NCI-H1105 (cell line): Measurements from ENCODE around the gene ROBO1.

Experiments used
- DNase-seq: peaks from one replicate; lab custom pipeline; 2025; lab: John Stamatoyannopoulos, UW

ROBO1 gene

DNA sequence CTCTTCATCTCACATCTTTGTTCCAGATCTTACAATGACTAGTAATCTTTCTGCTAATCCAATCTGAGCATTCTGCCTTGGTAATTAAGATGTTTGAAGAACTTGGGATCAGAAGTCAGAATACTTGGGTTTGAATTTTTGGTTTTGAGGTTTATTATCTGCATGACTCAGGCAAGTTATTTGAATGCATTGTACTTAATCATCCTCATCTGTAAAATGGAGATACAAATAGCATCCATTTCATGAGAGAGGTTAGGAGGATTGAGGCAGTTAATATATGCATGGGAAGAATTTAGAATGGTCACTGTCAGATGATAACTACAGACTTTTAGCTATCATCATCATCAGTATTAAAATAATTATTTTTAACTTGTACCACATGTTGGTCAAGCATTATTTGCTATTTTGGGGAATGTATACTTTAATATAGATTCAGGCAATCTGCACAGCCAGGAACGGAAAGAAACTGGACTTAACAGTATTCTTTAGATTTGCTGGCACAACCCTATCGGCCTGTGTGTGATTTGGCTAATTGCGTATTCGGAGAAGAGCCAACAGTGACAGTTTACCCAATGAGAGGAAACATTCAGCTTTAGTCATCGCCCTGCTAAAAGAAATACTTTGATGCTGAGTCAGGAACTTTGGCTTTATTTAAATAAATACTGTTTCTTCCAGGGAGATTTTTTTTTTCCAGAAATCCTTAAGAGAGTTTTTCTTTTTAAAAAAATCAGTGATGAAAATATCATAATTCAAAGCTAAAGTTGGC lies 600.0 kb downstream of the ROBO1 start:
- DNase-seq = no peak

DNA sequence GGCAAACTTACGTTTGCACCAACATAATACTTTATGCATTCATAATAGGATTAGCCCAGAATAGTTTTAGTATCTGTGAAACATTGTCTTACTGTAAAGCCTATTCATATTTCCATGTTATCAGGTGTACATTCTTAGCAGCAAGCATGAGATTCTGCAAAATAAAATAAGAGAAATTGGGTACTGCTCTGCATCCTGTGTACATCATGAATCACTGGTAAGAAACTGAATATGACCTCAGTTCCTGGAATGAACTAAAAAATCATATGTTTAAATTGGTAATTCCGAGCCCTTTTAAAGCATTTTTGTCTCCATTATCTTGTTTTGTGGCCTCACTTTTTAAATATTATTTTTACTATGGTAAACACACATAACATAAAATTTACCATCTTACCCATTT lies 605.1 kb downstream of the ROBO1 start:
- DNase-seq = no peak

DNA sequence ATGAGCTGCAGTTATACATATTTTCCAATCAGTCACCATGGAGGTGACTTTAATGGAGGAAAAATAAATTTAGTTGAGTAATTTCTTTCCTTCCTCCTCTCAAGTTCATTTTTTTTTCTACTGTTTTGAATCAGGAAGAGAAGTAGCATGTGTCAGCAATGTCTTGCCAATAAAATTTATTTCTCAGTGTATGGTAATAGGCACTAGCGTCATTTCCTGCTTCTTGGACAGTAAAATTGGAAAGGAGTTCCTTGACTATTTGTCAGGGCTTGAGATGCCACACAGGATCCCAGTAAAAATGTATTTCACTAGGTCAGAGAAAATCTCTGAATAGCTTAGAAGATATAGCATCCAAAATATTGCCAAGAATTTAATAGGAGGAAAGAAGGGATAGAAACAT lies 605.9 kb downstream of the ROBO1 start:
- DNase-seq = no peak

DNA sequence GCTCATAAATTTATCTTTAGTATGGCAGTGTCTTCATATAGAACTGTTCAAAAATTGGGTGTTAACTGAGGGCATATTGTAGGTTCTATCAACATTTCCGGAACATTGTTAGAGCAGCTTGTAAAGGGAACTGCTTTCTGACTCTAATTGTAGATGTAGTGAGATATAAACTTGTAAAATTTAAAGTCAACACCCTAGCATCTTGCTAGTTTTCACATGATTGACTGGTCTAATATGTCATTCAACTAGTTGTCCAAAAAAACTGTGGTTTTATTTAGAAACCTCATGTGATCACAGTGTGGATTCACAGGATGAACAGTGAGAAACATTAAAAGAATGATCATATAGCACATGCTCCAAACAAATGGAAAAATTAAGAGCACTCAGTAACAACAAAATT lies 607.4 kb downstream of the ROBO1 start:
- DNase-seq = no peak

DNA sequence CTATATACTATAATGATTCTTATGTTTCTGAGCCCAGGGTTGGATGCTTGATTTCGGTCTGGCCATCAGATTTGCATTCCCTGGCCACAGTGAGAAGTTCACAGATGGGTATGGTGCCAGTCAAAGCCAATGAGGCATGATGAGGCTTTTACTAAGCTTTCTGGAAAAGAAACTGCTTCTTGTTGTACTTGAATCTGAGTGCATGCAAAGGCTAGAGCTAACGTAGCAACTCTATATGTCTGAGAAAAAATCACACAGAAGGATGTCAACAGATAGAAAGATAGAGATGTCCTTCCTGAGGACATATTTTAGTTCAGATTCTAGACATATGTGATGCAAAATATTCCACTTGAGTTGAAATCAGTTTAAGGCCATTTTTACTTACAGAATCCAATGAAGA lies 608.1 kb downstream of the ROBO1 start:
- no peak for DNase-seq

DNA sequence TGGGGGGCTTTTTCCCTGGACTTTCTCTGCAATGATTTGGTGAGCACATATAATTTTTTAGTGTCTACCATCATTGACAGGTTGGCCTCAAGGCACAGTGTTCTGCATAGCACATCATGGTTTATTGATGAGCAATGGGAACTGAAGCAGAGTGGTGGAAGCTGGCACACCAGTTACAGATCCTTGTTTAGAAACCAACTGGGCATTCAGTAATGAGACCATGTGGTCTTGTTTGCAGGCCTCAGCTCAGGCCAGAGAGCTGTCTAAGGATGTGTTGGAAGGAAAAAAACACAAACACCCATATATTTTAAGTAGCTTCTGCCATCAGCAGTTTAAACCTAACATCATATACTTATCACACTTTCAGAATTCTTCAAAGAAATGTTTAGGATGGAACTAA lies 610.6 kb downstream of the ROBO1 start:
- no peak for DNase-seq

DNA sequence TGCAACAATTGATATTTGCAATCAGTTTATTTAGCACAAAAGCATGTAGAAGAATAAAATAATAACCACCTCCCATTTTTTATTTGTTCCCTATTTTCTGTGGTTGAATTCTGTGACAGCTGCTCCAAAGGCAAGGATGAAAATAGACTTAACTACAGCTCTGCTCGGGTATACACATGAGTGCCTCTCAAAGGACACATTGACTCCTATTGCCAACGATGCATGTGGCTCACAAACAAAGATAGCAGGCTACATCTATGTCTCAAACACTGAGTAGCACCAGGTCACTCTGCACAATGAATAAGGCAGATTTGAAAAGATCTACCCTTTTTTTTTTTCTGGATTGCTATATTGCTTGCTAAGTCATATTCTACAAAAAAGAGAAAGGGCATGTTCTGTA lies 612.9 kb downstream of the ROBO1 start:
- DNase-seq = no peak

DNA sequence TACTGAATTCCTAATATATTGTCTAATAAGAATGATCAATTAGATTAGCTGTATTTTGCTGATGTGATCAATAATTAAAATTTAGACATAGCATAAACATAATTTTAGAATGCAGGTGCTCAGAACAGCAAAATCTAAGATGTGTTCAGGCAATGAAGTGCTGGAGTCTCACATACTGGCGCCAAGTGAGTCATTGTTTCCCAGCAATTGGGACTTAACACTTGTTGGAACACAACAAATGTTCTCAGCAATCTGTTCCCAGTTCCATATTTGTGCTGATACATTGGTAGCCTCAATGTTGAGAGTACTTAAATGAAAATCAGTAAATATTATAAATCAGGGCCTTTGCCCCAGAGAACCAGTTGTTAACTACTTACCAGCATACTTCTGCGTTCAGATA lies 619.0 kb downstream of the ROBO1 start:
- no peak for DNase-seq

DNA sequence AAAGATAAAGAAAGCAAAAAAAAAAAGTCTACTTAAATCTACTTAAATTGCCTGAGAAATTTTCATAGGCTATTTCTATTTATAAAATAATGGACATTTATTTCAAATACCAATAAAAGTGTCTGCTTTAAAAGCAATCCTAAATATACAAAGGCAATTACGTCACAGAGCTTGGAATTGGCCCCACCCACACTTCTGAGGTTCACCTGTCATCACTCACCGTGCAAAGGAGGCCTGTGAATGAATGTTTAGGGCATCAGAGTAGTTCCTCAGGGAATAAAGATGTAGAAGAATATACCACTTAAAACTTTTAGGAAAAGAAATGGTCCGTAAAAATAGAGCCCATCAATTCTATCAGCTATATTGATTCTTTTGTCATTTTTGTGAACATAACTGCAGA lies 621.8 kb downstream of the ROBO1 start:
- DNase-seq = no peak

DNA sequence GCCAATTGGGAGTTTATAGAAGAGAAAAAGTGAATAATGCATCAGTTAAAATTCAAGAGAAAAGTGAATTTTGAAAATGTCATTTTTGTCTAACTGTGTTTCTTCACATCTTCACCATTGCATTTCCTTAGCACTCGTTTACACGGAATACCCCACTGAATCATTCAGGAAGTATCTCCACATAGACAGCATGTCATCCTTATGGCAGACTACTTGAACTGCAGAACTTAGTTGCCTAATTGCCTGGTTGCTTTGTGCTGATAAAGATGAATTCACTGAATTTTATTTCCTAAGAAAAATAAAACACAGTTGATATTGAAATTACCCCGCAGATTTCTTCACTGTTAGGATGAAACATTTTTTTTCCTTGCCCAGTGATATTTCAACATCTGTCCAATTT lies 627.1 kb downstream of the ROBO1 start:
- DNase-seq = no peak

DNA sequence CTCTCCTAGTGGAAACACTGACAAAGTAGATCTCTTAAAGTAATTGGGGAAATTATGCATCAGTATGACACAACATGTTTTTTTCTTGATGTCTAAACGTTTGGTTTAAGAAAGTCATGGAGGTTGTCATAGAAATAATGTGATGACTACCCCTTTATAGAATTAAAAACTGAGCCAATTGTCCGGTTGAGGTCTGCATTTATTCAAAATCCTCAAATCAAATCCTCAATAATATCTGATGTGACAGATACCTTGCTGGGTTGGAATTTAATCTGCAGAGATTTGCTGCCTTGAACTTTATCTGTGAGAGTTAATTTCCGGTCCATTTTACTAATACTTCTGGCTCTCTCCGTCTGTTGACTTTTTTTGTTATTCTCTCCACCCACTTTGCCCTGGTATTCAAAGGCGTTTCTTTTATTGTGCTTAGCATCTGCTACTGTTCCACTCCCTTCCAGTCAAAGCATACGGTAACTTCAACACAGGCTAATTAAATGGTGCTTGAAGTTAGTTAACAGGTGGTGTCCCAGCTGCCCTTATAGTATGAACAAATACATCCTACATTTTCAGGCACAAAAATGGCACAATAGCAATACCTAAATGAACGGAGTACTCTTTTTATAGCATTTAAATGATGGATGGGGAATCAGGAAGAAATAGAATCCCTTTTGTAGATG lies 628.3 kb downstream of the ROBO1 start:
- DNase-seq = peak; percentile 18

DNA sequence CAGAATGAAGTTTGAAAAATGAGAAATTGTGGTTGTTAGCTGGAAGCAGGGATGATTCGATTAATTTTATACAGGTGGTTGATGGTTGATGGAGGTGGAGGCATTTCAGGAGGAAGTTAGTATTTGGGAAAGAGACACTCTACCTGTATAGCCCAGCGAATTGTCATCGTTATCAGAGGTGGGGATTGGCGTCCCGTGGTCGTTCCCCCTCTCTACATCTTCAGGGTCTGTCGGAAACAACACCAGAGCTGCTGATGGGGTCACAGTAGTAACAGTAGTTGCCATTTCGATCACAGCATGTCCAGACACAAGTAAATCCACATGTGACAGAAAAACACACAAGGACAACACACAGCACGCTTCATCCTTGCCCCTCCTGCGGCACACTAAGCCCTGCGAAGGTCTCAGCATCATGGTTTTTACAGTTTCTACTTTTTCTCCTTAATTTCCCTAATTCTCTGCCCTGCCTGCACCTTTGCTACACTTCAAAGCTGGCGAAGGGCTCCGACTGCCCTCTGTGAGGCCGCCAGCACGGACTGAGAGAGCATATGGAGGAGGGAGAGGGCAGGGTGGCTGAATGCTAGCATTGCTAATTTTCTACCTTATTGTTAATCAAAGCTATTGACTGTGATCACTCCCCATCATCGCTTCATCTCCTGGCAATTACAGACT lies 642.3 kb downstream of the ROBO1 start:
- DNase-seq = no peak

DNA sequence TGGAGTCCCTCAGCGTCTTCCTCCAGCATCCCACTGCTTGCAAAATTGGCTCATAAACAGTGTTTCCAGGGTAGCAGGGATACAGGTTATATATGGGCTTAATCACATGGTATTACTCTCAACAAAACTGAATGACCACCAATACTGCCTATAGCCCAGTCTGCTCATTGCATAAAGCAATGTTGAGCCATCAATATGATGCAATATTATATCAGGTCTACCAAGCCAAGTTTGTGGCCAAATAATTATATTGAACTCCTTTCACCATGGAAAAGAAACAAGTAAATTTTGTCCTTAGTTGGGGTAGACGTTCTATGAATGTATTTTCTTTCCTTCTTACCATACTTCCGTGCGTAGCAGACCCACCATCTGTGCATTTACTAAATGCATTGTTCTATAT lies 652.3 kb downstream of the ROBO1 start:
- no peak for DNase-seq

DNA sequence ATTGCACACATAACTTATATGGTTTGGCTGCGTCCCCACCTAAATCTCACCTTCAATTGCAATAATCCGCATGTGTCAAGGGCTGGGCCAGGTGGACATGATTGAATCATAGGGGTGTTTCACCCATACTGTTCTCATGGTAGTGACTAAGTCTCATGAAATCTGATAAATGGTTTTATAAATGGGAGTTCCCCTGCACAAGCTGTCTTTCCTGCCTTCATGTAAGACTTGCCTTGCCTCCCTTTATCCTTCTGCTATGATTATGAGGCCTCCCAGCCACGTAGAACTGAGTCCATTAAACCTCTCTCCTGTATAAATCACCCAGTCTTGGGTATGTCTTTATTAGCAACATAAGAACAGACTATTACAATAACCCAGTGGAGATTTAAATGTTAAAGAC lies 653.9 kb downstream of the ROBO1 start:
- DNase-seq = no peak

DNA sequence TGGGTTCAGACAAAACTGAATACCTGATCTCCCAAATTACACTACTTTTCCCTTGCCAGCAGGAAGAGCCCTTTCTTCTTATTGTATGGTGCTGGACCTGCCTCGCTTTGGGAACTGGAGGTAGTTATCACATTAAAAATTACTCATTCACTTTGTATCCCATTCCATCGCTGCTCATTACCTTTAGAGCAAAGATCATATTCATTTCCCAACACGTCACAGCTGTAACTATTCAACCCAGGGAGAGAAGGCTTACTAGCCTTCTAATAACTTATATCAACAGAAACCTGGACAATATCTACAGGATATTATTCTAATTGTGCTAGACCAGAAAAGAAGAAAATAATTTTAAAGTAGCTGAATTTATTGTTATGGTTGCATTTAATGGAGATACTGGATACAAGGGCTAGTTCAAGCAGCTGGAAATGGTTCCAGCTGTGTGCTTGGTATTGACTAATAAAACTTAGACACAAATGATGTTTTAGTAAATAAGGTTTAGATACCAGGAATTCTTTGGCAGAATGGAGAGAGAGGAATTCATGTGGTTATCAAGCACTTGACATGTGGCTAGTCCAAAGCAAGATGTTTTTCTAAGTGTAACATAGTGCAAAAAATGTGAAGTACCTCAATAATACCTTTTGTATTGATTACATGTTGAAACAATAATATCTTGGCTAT lies 656.3 kb downstream of the ROBO1 start:
- DNase-seq = no peak

DNA sequence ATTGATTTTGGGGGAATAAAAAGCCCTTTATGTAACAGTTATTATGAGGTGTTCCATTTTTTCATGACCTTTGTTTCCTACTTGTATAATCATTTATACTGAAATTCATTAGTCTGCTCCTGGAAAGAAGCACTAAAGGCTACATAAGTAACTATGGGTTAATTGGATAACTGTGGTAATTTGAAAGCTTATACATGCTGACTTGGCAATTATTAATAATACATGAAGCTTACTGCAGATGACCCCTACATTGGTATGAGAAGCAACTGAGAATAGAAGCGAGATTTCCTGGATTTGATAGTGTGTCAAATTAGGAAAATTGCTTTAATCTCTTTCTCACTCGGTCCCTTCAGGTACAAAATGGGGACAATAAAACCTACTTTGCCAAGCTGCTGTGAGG lies 658.0 kb downstream of the ROBO1 start:
- no peak for DNase-seq

DNA sequence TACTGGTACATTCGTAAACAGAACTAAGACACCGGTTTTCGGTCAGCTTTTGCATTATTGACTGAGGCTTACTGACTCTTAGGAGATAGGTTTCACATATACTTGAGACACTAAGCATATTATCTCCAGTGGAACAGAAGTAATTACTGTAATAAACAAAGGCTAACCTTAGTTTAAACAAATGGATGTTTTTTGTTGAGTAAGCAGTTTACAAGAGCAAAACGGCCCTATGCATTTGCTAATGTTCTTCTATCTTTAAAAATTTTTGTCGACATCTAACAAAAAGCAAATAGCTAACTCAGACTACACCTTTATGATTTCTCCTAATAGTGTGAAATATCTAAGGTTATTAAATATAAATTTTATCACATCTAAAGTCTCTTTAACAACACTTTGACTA lies 664.5 kb downstream of the ROBO1 start:
- DNase-seq = no peak

DNA sequence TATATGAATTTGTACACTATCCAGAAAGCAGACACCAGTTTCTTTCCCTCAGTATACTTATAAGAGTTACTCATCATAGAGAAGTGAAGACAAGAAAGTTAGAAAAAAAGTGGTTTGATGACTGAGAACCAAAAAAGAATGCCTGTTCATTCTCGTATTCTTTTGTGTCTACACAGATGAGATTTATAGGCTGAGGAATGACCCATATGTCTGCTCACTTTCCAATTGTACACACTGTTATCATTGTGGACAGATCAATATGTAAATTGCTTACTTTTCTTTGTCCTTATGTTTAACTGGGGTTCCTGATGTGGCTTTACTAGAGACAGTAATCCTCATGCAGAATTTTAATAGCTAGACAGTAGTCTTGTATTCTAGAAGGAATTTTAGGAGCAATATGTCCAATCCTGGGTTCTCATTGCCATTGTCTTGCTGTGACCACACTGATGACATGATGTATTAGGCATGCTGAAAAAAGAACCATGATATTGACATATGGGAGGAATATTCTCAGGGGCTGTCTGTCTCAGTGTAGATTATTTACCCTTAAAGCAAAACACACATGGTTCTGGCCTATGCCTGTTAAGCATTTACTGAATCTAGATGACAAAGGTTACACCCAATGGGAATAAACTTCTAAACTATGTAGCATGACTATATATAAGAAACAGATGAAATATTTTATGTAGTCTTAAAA lies 669.7 kb downstream of the ROBO1 start:
- DNase-seq = no peak

DNA sequence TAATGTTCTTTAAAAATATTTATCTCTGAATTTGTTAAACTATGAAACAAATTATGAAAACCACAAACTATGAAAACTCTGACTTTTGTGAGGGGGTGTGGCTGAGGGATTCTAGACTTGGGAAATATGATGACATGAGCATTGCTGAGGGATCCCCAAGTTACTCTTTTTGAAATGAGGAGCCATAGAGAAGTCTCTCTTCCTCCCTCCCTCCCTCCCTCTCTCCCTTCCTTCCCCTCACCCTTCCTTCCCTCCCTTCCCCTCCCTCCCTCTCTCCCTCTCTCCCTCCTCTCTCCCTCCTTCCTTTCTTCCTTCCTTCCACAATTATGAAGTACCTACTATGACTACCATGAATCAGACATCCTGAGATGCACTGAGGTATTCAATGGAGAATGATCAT lies 673.1 kb downstream of the ROBO1 start:
- DNase-seq = no peak

DNA sequence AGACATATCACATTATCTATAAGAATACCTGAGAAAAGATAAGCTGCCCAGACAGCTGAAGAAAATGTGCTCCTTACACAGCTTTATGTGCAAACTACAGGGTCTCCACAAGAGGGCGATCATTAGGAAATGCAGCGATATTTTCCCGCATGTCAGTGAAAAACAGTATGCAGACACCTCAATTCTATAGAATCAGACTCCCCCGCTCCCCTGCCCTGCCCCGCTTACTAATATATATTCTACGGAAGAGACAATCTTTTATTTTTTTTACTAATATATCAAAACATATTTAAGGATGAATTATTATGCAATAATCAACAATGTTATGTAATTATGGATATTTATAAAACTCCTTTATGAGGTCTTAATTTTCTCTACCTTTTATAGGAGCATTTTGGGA lies 681.3 kb downstream of the ROBO1 start:
- DNase-seq = peak; percentile 13

DNA sequence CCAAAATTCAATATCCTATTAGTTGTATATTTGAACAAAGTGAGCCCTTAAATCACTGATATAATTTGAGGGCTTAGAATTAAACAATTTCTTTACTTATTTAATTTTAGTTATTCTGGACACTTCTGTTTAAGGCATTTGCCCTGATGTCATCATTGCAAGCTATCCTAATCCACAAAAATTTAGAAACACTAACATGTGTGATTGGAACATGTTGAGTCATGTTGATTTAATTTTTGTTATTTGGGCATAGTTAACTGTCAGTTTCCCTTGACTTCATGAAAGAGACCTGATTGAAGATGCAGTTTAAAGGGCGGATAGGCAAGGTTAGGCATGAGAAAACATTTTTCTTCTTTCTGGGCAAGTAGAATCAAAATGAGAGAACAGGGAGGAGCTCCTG lies 682.6 kb downstream of the ROBO1 start:
- no peak for DNase-seq

DNA sequence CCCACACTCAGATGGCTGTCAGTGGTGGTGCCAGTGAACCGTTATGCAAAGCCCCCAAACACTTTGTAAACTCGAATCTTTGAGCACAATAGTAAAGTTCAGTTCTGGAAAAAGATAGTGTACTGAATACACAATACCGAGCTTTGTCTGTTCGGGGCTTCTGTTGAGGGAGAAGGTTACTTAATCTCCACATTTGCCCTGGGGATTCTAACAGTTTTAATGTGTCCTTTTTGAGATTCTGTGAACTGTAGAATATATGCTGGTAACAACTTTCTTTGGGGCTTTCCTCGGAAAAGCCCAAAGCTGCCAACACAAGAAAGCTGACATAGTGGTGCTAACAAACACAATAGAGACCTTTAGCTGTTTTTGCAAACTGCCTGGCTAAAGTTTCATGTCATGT lies 686.5 kb downstream of the ROBO1 start:
- DNase-seq = no peak
